Measurements from ENCODE around the gene PDIA6. TPM values are rescaled to one million over a fixed set of nuclear protein-coding genes. Genes with fewer than 3 reads are reported as not detected.

PDIA6 gene
- polyA plus RNA-seq (ENCODE audit: insufficient read length) = 328 TPM
- long read RNA-seq, donor 1, transcript PDIA6-201 (13 exons, 2,338 nt) = major isoform, 135 of 230 reads
- long read RNA-seq, donor 1, partial matches to known transcripts = 87 of 230 reads
- long read RNA-seq, donor 1, other reads (novel, unspliced or antisense) = 8 of 230 reads
- long read RNA-seq, donor 2, transcript PDIA6-201 (13 exons, 2,338 nt) = major isoform, 142 of 183 reads
- long read RNA-seq, donor 2, partial matches to known transcripts = 41 of 183 reads
- long read RNA-seq, donor 2, other reads (novel, unspliced or antisense) = 0 of 183 reads
- long read RNA-seq, donor 3, transcript PDIA6-201 (13 exons, 2,338 nt) = major isoform, 78 of 115 reads
- long read RNA-seq, donor 3, partial matches to known transcripts = 36 of 115 reads
- long read RNA-seq, donor 3, other reads (novel, unspliced or antisense) = 0 of 115 reads
- long read RNA-seq, donor 4, partial matches to known transcripts = 5 of 6 reads
- long read RNA-seq, donor 4, other reads (novel, unspliced or antisense) = 0 of 6 reads
- long read RNA-seq, donor 5, transcript PDIA6-201 (13 exons, 2,338 nt) = major isoform, 223 of 284 reads
- long read RNA-seq, donor 5, partial matches to known transcripts = 53 of 284 reads
- long read RNA-seq, donor 5, other reads (novel, unspliced or antisense) = 7 of 284 reads
- long read RNA-seq, donor 6, transcript PDIA6-201 (13 exons, 2,338 nt) = major isoform, 136 of 208 reads
- long read RNA-seq, donor 6, partial matches to known transcripts = 67 of 208 reads
- long read RNA-seq, donor 6, other reads (novel, unspliced or antisense) = 5 of 208 reads
- long read RNA-seq, donor 7, transcript PDIA6-201 (13 exons, 2,338 nt) = major isoform, 196 of 291 reads
- long read RNA-seq, donor 7, partial matches to known transcripts = 84 of 291 reads
- long read RNA-seq, donor 7, other reads (novel, unspliced or antisense) = 11 of 291 reads
- long read RNA-seq, donor 8, transcript PDIA6-201 (13 exons, 2,338 nt) = major isoform, 55 of 91 reads
- long read RNA-seq, donor 8, partial matches to known transcripts = 36 of 91 reads
- long read RNA-seq, donor 8, other reads (novel, unspliced or antisense) = 0 of 91 reads

- DNase-seq = peak; percentile 96
Observed at GRCh38 chr2:10812362-10813162, at the start of gene PDIA6. Gene PDIA6 (minus strand): TSS chr2:10812785. CDS start chr2:10812696, 89 bp downstream.

GRCh38 chr2:10862330-10862729, 49.7 kb upstream of the PDIA6 start:
- no peak for DNase-seq

- DNase-seq = no peak
Observed at GRCh38 chr2:10861765-10862164, 49.2 kb upstream of the PDIA6 start.

GRCh38 chr2:10860814-10861325, 48.3 kb upstream of the PDIA6 start:
- no peak for DNase-seq

- DNase-seq = no peak
Observed at GRCh38 chr2:10860081-10860813, 47.7 kb upstream of the PDIA6 start.

- no peak for DNase-seq
Observed at GRCh38 chr2:10859278-10859677, 46.7 kb upstream of the PDIA6 start.

- no peak for DNase-seq
Observed at GRCh38 chr2:10848541-10848940, 36.0 kb upstream of the PDIA6 start.

- DNase-seq = no peak
Observed at GRCh38 chr2:10847008-10847407, 34.4 kb upstream of the PDIA6 start.

GRCh38 chr2:10846110-10846861, 33.7 kb upstream of the PDIA6 start:
- no peak for DNase-seq

- no peak for DNase-seq
Observed at GRCh38 chr2:10845640-10846039, 33.1 kb upstream of the PDIA6 start.

GRCh38 chr2:10844097-10844496, 31.5 kb upstream of the PDIA6 start:
- DNase-seq = no peak

- DNase-seq = no peak
Observed at GRCh38 chr2:10842506-10842905, 29.9 kb upstream of the PDIA6 start.

GRCh38 chr2:10841547-10842219, 29.1 kb upstream of the PDIA6 start:
- no peak for DNase-seq

GRCh38 chr2:10839813-10840212, 27.2 kb upstream of the PDIA6 start:
- DNase-seq = no peak

- no peak for DNase-seq
Observed at GRCh38 chr2:10838734-10839133, 26.1 kb upstream of the PDIA6 start.

GRCh38 chr2:10837298-10838266, 25.0 kb upstream of the PDIA6 start:
- DNase-seq = no peak

GRCh38 chr2:10835052-10835970, 22.7 kb upstream of the PDIA6 start:
- DNase-seq = no peak

All from left kidney (tissue), 8 donors.